Fibroblast of lung (primary cell): ENCODE results near the gene TCERG1L.

Source experiments
- CTCF ChIP-seq, 2 donors: IDR thresholded peaks in 1 of 2; conservative IDR thresholded peaks in 1 of 2; 1 replicate in 1 of 2; 2 replicates in 1 of 2; pipeline ENCODE4 v1.5.1; 2011 to 2012; ENCODE audit warnings: low read length in 2 of 2, control low read depth in 1 of 2, inconsistent platforms in 1 of 2, low read depth in 1 of 2, mild to moderate bottlenecking in 1 of 2
- EZH2 ChIP-seq: IDR thresholded peaks from 2 replicates; pipeline ENCODE4 v1.5.1; 2012; ENCODE audit warnings: low read length, control low read depth, mild to moderate bottlenecking; ENCODE audit errors: missing control alignments

GRCh38 chr10:131242007-131242406 lies 69.5 kb downstream of the TCERG1L start:
- TF ChIP-seq CTCF (conservative IDR thresholded peaks at IDR 0.05 in 1 of 2, IDR thresholded peaks at IDR 0.05 in 1 of 2; ENCODE audit: low read depth in 1 of 2, low read length in 2 of 2), result no peak
- no peak for TF ChIP-seq EZH2
